T-helper 22 cell (primary cell): ENCODE data around the gene UQCRC1.

Experiments
- DNase-seq: peaks from one replicate; pipeline ENCODE4 v3.0.0-alpha.2; 2020; ENCODE audit warnings: low read depth

Gene UQCRC1

GRCh38 chr3:48599077-48599501 lies 10.4 kb downstream of the UQCRC1 start:
- DNase-seq, result no peak

GRCh38 chr3:48598323-48599076 lies 10.9 kb downstream of the UQCRC1 start:
- DNase-seq, result no peak

- DNase-seq, result no peak
These were observed 12.0 kb downstream of the UQCRC1 start for GRCh38 chr3:48597408-48597800.

GRCh38 chr3:48596676-48597407 lies 12.6 kb downstream of the UQCRC1 start:
- no peak for DNase-seq

GRCh38 chr3:48596157-48596556 lies 13.3 kb downstream of the UQCRC1 start:
- DNase-seq, result no peak

- DNase-seq, result no peak
These were observed 13.8 kb downstream of the UQCRC1 start for GRCh38 chr3:48595526-48596121.

- DNase-seq, result no peak
These were observed 14.3 kb downstream of the UQCRC1 start, which contains the start of gene COL7A1 for GRCh38 chr3:48595075-48595525. COL7A1 (minus strand) TSS chr3:48595329; CDS start chr3:48595159, 170 bp downstream.

GRCh38 chr3:48594417-48595049 lies 14.9 kb downstream of the UQCRC1 start:
- DNase-seq, result no peak

GRCh38 chr3:48593337-48593736 lies 16.1 kb downstream of the UQCRC1 start:
- no peak for DNase-seq

GRCh38 chr3:48592519-48593087 lies 16.8 kb downstream of the UQCRC1 start:
- DNase-seq, result no peak

GRCh38 chr3:48591886-48592518 lies 17.4 kb downstream of the UQCRC1 start:
- DNase-seq, result no peak

GRCh38 chr3:48591436-48591835 lies 18.0 kb downstream of the UQCRC1 start:
- DNase-seq, result no peak

GRCh38 chr3:48588230-48588629 lies 21.2 kb downstream of the UQCRC1 start:
- no peak for DNase-seq

- DNase-seq, result no peak
These were observed 21.8 kb downstream of the UQCRC1 start for GRCh38 chr3:48587686-48588085.

- no peak for DNase-seq
These were observed 24.0 kb downstream of the UQCRC1 start for GRCh38 chr3:48585411-48585810.

GRCh38 chr3:48584836-48585235 lies 24.6 kb downstream of the UQCRC1 start:
- DNase-seq, result no peak

GRCh38 chr3:48581621-48582481 lies 27.6 kb downstream of the UQCRC1 start:
- DNase-seq, result no peak

GRCh38 chr3:48576647-48577046 lies 32.8 kb downstream of the UQCRC1 start:
- no peak for DNase-seq

- DNase-seq, result no peak
These were observed 34.1 kb downstream of the UQCRC1 start for GRCh38 chr3:48575366-48575765.

GRCh38 chr3:48573973-48574585 lies 35.4 kb downstream of the UQCRC1 start:
- DNase-seq, result no peak
